Sigmoid colon (tissue), 4 donors: Measurements from ENCODE around the gene MYEOV.

Experiments
- CTCF ChIP-seq, 4 experiments: fragments of 450-650 bp in 3 of 4; fragments of 200-600 bp in 1 of 4; IDR thresholded peaks; one replicate each; pipeline ENCODE4 v1.5.1; 2016 to 2019; ENCODE audit warnings: antibody characterized with exemption in 4 of 4, mild to moderate bottlenecking in 3 of 4, moderate library complexity in 2 of 4
- EP300 ChIP-seq, 4 donors: sonication (generic); formaldehyde crosslinking; IDR thresholded peaks; one replicate each; pipeline ENCODE4 v1.6.1; 2017; ENCODE audit warnings: antibody characterized with exemption in 4 of 4
- POLR2A ChIP-seq, 2 donors: fragments of 450-650 bp; IDR thresholded peaks; one replicate each; pipeline ENCODE4 v1.6.1; 2016; ENCODE audit warnings: antibody characterized with exemption in 2 of 2, mild to moderate bottlenecking in 2 of 2, moderate library complexity in 2 of 2
- POLR2AphosphoS5 ChIP-seq, 4 donors: sonication (generic); formaldehyde crosslinking; IDR thresholded peaks; one replicate each; pipeline ENCODE4 v1.6.1; 2017; ENCODE audit warnings: antibody characterized with exemption in 4 of 4

DNA sequence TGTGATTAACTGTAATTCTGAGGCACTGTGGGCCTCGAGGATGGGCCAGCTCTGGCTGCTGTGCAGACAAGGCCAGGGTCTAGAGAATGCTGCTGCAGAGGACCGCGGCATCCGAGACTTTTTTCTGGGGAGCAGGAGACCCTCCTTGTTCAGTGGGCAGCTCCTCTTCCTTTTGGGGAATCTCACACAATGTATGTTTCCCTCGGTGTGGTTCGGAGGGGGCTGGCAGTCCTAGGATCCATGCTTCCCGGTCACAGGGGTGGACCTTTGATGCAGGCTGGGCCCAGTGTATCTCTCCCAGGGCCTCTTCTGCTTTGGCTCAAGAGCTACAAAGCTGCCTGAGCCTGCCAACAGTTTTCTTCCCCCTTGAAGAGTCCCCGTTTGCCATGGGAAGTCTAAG is 31.5 kb downstream of the MYEOV start:
- TF ChIP-seq CTCF (IDR thresholded peaks at IDR 0.05) (no peak), POLR2A (IDR thresholded peaks at IDR 0.05) (no peak), POLR2AphosphoS5 (IDR thresholded peaks at IDR 0.05) (no peak), EP300 (IDR thresholded peaks at IDR 0.05) (no peak)
